ENCODE measurements around the gene DSE. TPM values are rescaled to one million over a fixed set of nuclear protein-coding genes. Genes with fewer than 3 reads are reported as not detected.
"Not testable (repeated sequence)": the region's sequence is repeated elsewhere in the genome, so short reads cannot be mapped to it uniquely, and the experiment has no call there.

The DSE gene
- 22.8 TPM for polyA plus RNA-seq (2012; ENCODE audit: low read depth, missing spikeins)

DNA sequence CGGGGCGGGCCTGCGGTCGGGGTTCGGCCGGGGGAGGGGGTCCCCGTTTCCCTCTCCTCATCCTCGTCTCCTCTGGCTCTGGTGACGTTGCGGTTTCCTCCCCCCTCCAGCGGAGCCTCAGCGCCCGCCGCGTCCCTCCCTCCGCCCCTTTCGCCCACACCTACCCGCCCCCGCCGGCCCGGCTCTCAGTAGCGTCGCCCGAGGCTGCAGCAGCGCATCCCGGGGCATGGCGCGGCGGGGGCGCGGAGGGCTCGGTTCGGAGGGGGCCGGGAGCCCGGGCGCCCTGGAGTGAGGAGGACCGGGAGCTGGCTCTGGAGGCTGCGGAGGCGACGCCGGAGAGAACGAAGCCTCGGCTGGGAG is at the start of gene DSE:
TSS of gene DSE (plus strand) at position 188 of the 360 bp plus-strand sequence. CDS start 28,304 bp downstream, outside the sequence.
- TF ChIP-seq POLR2A (IDR thresholded peaks at IDR 0.05; ENCODE audit: low read depth, low read length) (peak; percentile 57; the same call in 1 of the 2 replicates), TAF1 (IDR thresholded peaks at IDR 0.05; ENCODE audit: low read depth, low read length) (peak; percentile 47; the same call in 1 of the 2 replicates), POU2F2 (IDR thresholded peaks at IDR 0.05; ENCODE audit: low read depth, low read length) (no peak)
- DNase-seq (ENCODE audit: insufficient read length, low spot score) (peak; percentile 65), FAIRE-seq (peak; percentile 90)

DNA sequence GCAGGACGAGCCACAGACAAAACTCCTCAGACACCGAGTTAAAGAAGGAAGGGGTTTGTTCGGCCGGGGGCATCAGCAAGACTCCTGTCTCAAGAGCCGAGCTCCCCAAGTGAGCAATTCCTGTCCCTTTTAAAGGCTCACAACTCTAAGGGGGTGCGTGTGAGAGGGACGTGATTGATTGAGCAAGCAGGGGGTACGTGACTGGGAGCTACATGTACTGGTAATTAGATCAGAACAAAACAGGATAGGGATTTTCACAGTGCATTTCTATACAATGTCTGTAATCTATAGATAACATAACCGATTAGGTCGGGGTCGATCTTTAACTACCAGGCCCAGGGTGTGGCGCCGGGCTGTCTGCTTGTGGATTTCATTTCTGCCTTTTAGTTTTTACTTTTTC is 48.8 kb upstream of the DSE start:
- not testable (repeated sequence) for DNase-seq (ENCODE audit: insufficient read length, low spot score)
- FAIRE-seq: peak; percentile 9

DNA sequence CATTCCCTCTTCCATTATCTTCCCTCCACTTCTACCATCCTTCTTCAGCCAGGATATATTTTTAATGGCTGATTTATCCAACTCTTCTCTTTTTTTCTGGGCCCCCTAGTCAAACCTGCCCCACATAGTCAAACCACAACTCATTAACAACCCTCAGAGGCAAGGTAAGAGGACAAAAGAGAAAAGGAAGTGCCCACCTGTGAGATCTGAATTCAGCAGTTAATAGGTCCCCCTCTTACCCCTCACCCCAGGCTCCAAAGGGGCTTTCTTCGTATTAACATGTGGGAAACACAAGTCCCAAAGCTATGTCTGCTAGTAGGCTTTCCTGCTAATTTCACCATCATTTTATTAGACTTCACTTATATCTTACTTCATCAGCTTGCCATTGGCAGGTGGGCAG is 46.9 kb upstream of the DSE start:
- no peak for TF ChIP-seq POLR2AphosphoS5 (IDR thresholded peaks at IDR 0.05; ENCODE audit: low read depth, low read length)
- no peak for TF ChIP-seq POLR2A (IDR thresholded peaks at IDR 0.05; ENCODE audit: low read depth, low read length)
- no peak for TF ChIP-seq POU2F2 (IDR thresholded peaks at IDR 0.05; ENCODE audit: low read depth, low read length)
- TF ChIP-seq SPI1 (IDR thresholded peaks at IDR 0.05; ENCODE audit: low read depth, low read length): no peak
- TF ChIP-seq PAX5 (IDR thresholded peaks at IDR 0.05; ENCODE audit: insufficient read depth, low read length, severe bottlenecking): no peak
- no peak for TF ChIP-seq TAF1 (IDR thresholded peaks at IDR 0.05; ENCODE audit: low read depth, low read length)
- no peak for DNase-seq (ENCODE audit: insufficient read length, low spot score)
- FAIRE-seq: no peak

DNA sequence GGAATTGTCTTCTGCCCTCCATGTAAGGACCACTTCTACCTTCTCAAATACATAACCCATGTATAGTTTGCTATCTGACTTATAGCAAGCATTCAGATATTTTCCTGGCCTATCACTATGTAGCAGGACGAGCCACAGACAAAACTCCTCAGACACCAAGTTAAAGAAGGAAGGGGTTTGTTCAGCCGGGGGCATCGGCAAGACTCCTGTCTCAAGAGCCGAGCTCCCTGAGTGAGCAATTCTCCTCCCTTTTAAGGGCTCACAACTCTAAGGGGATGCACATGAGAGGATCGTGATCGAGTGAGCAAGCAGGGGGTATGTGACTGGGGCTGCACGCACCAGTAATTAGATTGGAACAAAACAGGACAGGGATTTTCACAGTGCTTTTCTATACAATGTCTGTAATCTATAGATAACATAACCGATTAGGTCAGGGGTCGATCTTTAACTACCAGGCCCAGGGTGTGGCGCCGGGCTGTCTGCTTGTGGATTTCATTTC is 45.1 kb upstream of the DSE start:
- DNase-seq (ENCODE audit: insufficient read length, low spot score); FAIRE-seq: not testable (repeated sequence)

DNA sequence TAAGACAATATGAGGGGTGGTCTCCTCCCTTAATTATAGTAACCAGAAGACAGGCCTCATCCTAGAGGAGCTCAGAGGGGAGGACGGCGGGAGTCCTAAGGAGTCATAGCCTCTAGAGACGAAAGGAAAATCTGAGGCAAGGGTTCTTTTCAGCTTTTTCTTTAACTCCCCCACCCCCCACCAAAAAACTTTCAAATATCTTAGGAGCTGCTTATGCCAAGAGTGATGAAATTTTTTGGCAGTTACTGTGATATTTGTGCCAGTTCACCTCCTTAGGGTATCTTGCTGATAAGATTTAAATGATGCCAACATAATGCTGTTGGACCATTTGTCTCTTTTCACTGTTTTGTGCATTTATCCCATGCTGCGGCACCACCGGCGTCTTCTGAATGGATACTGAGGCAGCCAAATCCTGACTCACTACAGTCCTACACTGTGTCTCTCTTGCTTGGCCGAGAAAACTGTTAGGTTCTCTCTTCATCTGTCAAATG is 44.5 kb upstream of the DSE start:
- TF ChIP-seq POLR2AphosphoS5 (IDR thresholded peaks at IDR 0.05; ENCODE audit: low read depth, low read length) (no peak), SPI1 (IDR thresholded peaks at IDR 0.05; ENCODE audit: low read depth, low read length) (no peak), TAF1 (IDR thresholded peaks at IDR 0.05; ENCODE audit: low read depth, low read length) (no peak)
- DNase-seq (ENCODE audit: insufficient read length, low spot score): no peak
- FAIRE-seq: no peak

DNA sequence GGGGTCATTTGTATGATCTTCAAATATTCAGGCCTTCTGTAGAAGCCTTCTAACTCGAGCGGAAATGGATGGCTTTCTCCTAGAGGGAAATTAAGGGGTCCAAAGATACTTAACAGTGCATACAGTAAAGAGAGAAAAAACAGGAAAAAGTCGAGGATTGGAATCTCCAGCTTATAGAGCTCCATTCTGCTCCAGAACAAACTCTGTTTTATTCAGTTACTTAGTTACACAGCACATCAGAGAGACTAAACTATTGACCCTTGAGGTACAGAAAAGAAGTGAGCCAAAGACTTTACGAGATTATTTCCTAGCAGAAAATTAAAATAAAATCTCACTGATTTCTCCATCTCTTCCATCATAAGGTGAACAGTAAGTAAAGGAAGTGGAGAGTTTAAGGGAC is 43.8 kb upstream of the DSE start:
- TF ChIP-seq POU2F2 (IDR thresholded peaks at IDR 0.05; ENCODE audit: low read depth, low read length) (no peak), TAF1 (IDR thresholded peaks at IDR 0.05; ENCODE audit: low read depth, low read length) (no peak), POLR2AphosphoS5 (IDR thresholded peaks at IDR 0.05; ENCODE audit: low read depth, low read length) (no peak), SPI1 (IDR thresholded peaks at IDR 0.05; ENCODE audit: low read depth, low read length) (no peak), PAX5 (IDR thresholded peaks at IDR 0.05; ENCODE audit: insufficient read depth, low read length, severe bottlenecking) (no peak), POLR2A (IDR thresholded peaks at IDR 0.05; ENCODE audit: low read depth, low read length) (no peak)
- DNase-seq (ENCODE audit: insufficient read length, low spot score): no peak
- FAIRE-seq: no peak

DNA sequence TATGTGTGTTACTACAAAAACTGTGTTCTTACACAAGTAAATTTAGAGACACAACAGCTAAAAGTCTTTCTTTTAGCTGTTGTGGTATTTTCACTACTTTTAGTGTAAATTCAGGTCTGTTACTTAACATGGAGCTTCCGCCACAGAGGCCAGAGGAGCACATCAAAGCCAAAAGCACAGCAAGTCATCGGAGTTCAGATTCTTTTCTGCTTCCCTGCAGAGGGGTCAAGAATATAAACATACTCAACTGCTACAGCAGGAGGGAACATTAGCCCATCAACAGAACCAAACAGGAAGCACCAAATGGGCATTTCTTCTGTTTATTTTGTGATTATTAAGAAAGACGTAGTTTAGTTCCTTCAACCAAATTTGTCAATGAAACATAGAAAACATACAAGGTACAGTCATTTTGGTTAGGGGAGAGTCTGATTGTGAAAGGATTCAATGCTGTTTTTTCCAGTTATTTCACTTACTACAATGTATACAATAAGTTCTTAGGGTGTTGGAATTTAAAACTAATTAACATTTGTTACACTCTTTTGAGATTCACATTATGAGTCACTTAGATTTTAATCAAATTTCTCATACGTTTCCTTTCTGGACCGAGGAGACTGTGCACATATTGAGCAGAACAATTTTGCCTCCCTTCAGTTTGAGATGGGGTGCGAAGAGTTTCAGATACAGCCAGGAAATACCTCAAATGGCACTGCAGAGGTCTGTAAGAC is 42.8 kb upstream of the DSE start:
- TF ChIP-seq POU2F2 (IDR thresholded peaks at IDR 0.05; ENCODE audit: low read depth, low read length): no peak
- TF ChIP-seq TAF1 (IDR thresholded peaks at IDR 0.05; ENCODE audit: low read depth, low read length): no peak
- TF ChIP-seq PAX5 (IDR thresholded peaks at IDR 0.05; ENCODE audit: insufficient read depth, low read length, severe bottlenecking): no peak
- no peak for TF ChIP-seq POLR2AphosphoS5 (IDR thresholded peaks at IDR 0.05; ENCODE audit: low read depth, low read length)
- TF ChIP-seq POLR2A (IDR thresholded peaks at IDR 0.05; ENCODE audit: low read depth, low read length): no peak
- TF ChIP-seq SPI1 (IDR thresholded peaks at IDR 0.05; ENCODE audit: low read depth, low read length): no peak
- FAIRE-seq (peak; percentile 26), DNase-seq (ENCODE audit: insufficient read length, low spot score) (no peak)

DNA sequence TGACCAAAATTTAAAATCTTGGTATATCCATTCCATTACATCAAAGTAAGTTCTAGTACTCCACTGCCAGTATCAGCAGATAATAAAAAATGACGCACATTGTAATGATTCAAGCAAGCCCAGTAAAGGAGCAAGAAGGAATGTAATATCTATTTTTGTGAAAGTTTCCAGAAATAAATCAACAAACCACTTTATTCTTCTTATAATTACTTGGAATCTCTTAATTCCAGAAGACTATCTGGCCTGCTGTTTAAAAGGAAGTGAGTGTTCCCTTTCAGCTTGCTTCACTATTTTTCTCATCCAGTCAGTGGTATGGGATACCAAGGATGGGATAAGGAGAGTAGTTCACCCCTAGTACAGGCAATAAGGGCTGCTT is 42.2 kb upstream of the DSE start:
- no peak for FAIRE-seq
- no peak for DNase-seq (ENCODE audit: insufficient read length, low spot score)
- TF ChIP-seq POLR2AphosphoS5 (IDR thresholded peaks at IDR 0.05; ENCODE audit: low read depth, low read length): no peak
- TF ChIP-seq TAF1 (IDR thresholded peaks at IDR 0.05; ENCODE audit: low read depth, low read length): no peak
- TF ChIP-seq POU2F2 (IDR thresholded peaks at IDR 0.05; ENCODE audit: low read depth, low read length): no peak
- no peak for TF ChIP-seq PAX5 (IDR thresholded peaks at IDR 0.05; ENCODE audit: insufficient read depth, low read length, severe bottlenecking)
- no peak for TF ChIP-seq SPI1 (IDR thresholded peaks at IDR 0.05; ENCODE audit: low read depth, low read length)
- no peak for TF ChIP-seq POLR2A (IDR thresholded peaks at IDR 0.05; ENCODE audit: low read depth, low read length)

DNA sequence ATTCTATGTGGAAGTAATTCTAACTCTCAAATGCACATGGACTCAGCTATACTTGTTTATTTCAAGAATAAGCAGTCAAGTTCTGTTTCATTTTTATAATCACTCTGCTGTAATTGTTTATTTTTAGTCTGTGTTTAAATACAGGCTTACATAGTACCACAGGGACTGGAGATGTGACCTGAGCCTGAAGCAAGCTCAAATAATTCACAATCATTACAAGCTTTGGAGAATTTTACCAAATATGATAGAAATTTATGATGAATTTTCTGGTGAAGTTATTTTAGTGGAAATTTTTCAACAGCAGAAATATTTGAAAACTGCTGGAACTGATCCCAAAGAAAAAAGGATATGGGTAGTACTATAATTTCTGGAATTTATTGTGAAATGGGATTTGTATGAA is 41.6 kb upstream of the DSE start:
- no peak for DNase-seq (ENCODE audit: insufficient read length, low spot score)
- no peak for FAIRE-seq
- TF ChIP-seq POU2F2 (IDR thresholded peaks at IDR 0.05; ENCODE audit: low read depth, low read length): no peak
- TF ChIP-seq POLR2A (IDR thresholded peaks at IDR 0.05; ENCODE audit: low read depth, low read length): no peak
- TF ChIP-seq POLR2AphosphoS5 (IDR thresholded peaks at IDR 0.05; ENCODE audit: low read depth, low read length): no peak
- TF ChIP-seq PAX5 (IDR thresholded peaks at IDR 0.05; ENCODE audit: insufficient read depth, low read length, severe bottlenecking): no peak
- TF ChIP-seq TAF1 (IDR thresholded peaks at IDR 0.05; ENCODE audit: low read depth, low read length): no peak
- no peak for TF ChIP-seq SPI1 (IDR thresholded peaks at IDR 0.05; ENCODE audit: low read depth, low read length)

DNA sequence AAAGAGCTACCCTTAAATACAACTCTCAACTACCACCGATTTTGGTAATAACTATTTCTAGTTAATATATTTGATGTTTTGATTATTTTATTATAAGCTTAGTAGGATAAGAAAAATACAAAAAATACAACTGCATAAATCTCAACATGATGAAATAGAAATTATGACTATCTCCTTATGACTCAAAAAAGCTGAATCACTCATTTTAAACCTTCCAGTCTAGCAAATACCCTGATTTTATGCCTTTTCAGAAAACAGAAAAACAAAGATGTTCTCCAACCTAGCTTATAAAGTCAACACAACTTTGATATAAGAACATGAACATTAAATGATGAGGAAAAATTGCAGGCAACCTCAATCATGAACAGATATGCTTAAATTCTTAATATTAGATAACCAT is 40.2 kb upstream of the DSE start:
- FAIRE-seq: no peak
- no peak for TF ChIP-seq POLR2A (IDR thresholded peaks at IDR 0.05; ENCODE audit: low read depth, low read length)
- no peak for TF ChIP-seq POLR2AphosphoS5 (IDR thresholded peaks at IDR 0.05; ENCODE audit: low read depth, low read length)
- TF ChIP-seq SPI1 (IDR thresholded peaks at IDR 0.05; ENCODE audit: low read depth, low read length): no peak
- no peak for TF ChIP-seq PAX5 (IDR thresholded peaks at IDR 0.05; ENCODE audit: insufficient read depth, low read length, severe bottlenecking)
- no peak for TF ChIP-seq TAF1 (IDR thresholded peaks at IDR 0.05; ENCODE audit: low read depth, low read length)
- no peak for TF ChIP-seq POU2F2 (IDR thresholded peaks at IDR 0.05; ENCODE audit: low read depth, low read length)
- DNase-seq (ENCODE audit: insufficient read length, low spot score): no peak
